ENCODE results near the gene PRDM1.

GRCh38 chr6:106099235-106099537 lies 13.1 kb downstream of the PRDM1 start:
- no peak for TF ChIP-seq YY1 (IDR thresholded peaks at IDR 0.05; ENCODE audit: insufficient read depth, insufficient read length)
- no peak for TF ChIP-seq SUZ12 (IDR thresholded peaks at IDR 0.05; ENCODE audit: extremely low read depth, insufficient read depth, insufficient read length)
- TF ChIP-seq ZNF274 (IDR thresholded peaks at IDR 0.05; ENCODE audit: low read depth, low read length) = no peak

All from NT2/D1 (cell line).